ENCODE measurements around the gene GLB1L3.

DNA sequence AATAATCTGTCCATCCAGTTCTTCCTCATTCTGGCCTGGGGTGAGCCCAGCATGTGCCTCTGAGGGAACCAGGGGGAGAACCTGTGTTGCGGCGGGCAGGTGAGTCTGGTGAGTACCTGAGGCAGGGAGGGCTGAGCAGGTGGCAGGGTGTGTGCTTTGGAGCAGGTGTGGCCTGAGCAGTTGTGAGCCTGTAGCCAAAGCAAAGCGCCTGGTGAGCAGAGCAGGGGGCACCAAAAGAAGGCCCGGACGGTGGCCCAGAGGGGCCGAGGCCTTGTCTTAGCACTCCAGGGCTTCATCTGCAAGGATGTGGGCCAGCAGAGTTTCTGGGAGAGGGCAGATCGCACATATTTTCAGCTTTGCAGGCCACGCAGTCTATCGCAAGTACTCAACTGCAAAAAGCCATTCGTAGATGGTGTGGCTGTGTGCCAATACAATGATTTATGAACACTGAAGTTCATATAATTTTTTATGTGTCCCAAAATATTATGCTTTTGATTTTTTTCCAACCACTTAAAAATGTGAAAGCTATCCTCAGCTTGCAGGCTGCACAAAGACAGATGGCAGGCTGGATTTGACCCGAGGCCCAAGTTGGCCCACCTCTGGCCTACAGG lies 64.3 kb downstream of the GLB1L3 start:
- no peak for TF ChIP-seq POLR2A (IDR thresholded peaks at IDR 0.05)
- TF ChIP-seq, protein P1, sequence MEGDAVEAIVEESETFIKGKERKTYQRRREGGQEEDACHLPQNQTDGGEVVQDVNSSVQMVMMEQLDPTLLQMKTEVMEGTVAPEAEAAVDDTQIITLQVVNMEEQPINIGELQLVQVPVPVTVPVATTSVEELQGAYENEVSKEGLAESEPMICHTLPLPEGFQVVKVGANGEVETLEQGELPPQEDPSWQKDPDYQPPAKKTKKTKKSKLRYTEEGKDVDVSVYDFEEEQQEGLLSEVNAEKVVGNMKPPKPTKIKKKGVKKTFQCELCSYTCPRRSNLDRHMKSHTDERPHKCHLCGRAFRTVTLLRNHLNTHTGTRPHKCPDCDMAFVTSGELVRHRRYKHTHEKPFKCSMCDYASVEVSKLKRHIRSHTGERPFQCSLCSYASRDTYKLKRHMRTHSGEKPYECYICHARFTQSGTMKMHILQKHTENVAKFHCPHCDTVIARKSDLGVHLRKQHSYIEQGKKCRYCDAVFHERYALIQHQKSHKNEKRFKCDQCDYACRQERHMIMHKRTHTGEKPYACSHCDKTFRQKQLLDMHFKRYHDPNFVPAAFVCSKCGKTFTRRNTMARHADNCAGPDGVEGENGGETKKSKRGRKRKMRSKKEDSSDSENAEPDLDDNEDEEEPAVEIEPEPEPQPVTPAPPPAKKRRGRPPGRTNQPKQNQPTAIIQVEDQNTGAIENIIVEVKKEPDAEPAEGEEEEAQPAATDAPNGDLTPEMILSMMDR (IDR thresholded peaks at IDR 0.05): no peak
